ENCODE measurements around the gene SYT13.

Gene SYT13

GRCh38 chr11:45248501-45249011 lies 37.6 kb downstream of the SYT13 start:
- no peak for DNase-seq (ENCODE audit: low read depth)

- DNase-seq (ENCODE audit: low read depth), result no peak
These were observed 38.7 kb downstream of the SYT13 start for GRCh38 chr11:45247433-45247832.

GRCh38 chr11:45246241-45246640 lies 39.9 kb downstream of the SYT13 start:
- no peak for DNase-seq (ENCODE audit: low read depth)

GRCh38 chr11:45245218-45246045 lies 40.7 kb downstream of the SYT13 start:
- no peak for DNase-seq (ENCODE audit: low read depth)

GRCh38 chr11:45243967-45244366 lies 42.2 kb downstream of the SYT13 start:
- no peak for DNase-seq (ENCODE audit: low read depth)

GRCh38 chr11:45239733-45240132 lies 46.4 kb downstream of the SYT13 start:
- DNase-seq (ENCODE audit: low read depth), result no peak

GRCh38 chr11:45238724-45239123 lies 47.4 kb downstream of the SYT13 start:
- DNase-seq (ENCODE audit: low read depth), result no peak

- no peak for DNase-seq (ENCODE audit: low read depth)
These were observed 48.3 kb downstream of the SYT13 start for GRCh38 chr11:45237711-45238315.

- DNase-seq (ENCODE audit: low read depth), result no peak
These were observed 51.7 kb downstream of the SYT13 start for GRCh38 chr11:45234306-45235006.

- DNase-seq (ENCODE audit: low read depth), result no peak
These were observed 52.4 kb downstream of the SYT13 start for GRCh38 chr11:45233804-45234170.

- DNase-seq (ENCODE audit: low read depth), result peak; percentile 34
These were observed 52.9 kb downstream of the SYT13 start for GRCh38 chr11:45233121-45233803.

- no peak for DNase-seq (ENCODE audit: low read depth)
These were observed 53.6 kb downstream of the SYT13 start for GRCh38 chr11:45232341-45233080.

GRCh38 chr11:45229401-45230020 lies 56.6 kb downstream of the SYT13 start:
- no peak for DNase-seq (ENCODE audit: low read depth)

- DNase-seq (ENCODE audit: low read depth), result no peak
These were observed 58.3 kb downstream of the SYT13 start for GRCh38 chr11:45227836-45228235.

GRCh38 chr11:45226901-45227300 lies 59.2 kb downstream of the SYT13 start:
- DNase-seq (ENCODE audit: low read depth), result no peak

- DNase-seq (ENCODE audit: low read depth), result no peak
These were observed 59.9 kb downstream of the SYT13 start for GRCh38 chr11:45225961-45226871.

- no peak for DNase-seq (ENCODE audit: low read depth)
These were observed 60.9 kb downstream of the SYT13 start for GRCh38 chr11:45225277-45225676.

GRCh38 chr11:45224766-45225165 lies 61.4 kb downstream of the SYT13 start:
- no peak for DNase-seq (ENCODE audit: low read depth)

GRCh38 chr11:45223496-45223895 lies 62.6 kb downstream of the SYT13 start:
- DNase-seq (ENCODE audit: low read depth), result no peak

GRCh38 chr11:45219411-45219810 lies 66.7 kb downstream of the SYT13 start:
- no peak for DNase-seq (ENCODE audit: low read depth)
